ENCODE data around the gene GON4L.
A peak's percentile ranks its signal among the peaks of the same experiment; 100 is the strongest.
"Not testable (repeated sequence)": the region's sequence is repeated elsewhere in the genome, so short reads cannot be mapped to it uniquely, and the experiment has no call there.

Gene GON4L

DNA sequence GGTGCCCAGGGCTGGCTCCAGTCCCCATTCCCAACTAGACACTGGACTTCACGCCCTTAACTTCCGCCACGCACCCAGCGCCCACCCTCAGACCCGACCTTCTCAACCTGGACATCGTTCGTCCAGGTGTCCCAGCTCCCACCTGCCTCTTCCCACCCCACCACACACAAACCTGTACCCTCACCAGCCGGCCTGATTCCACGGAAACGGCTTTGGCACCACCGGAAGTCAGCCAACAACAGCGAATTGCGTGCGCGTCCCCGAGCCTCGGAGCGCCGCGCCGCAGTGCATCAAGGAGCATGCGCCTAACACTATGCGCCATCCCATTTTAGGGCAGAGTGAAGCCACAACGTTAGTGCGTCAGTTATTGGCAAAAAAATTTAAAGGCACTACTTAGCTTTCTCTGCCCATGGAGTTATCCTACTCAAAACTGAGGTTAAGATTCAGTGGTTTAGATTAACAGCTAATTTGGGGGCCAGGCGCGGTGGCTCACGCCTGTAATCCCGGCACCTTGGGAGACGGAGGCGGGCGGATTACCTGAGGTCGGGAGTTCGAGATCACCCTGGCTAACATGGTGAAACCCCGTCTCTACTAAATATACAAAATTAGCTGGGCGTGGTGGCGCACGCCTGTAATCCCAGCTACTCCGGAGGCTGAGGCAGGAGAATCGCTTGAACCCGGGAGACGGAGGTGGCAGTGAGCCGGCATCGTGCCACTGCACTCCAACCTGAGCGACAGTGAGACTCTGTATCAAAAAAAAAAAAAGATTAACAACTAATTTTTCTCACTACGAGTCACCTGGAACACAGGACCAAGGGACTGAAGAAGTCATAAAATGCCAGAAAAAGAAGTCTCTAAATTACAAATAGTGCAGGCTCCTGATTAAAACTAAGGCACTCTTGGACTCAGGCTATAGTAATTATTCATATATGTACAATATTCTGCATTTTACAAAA is at the start of gene GON4L:
GON4L (minus strand) TSS at position 240 of the 956 bp plus-strand sequence. CDS start 3,434 bp downstream, outside the sequence.
- DNase-seq, result peak; percentile 91

- DNase-seq, result no peak
These were observed 47.2 kb upstream of the GON4L start for GRCh38 chr1:155904261-155904660.

DNA sequence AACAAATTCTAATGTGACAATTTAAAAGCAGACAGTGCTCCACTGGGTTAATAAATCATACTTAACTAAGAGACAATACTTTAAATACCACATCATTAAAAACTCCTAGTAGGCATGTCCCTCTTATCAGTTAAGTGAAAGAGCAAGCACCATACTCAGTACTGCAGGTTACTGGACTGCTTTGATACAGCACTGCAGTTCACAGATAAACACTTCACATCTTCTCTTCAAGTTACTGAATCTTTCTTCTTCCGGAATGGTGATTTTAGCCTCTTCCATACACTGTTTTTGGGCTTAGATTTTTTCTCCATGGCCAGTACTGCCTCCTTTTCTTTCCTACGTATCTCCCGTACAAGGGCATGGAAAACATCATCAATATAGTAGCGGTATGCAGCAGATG is 43.1 kb upstream of the GON4L start:
- DNase-seq, result no peak

- DNase-seq, result no peak
These were observed 42.7 kb upstream of the GON4L start for GRCh38 chr1:155899683-155900082.

GRCh38 chr1:155898888-155899287 is 41.9 kb upstream of the GON4L start:
- no peak for DNase-seq

GRCh38 chr1:155897746-155898145 is 40.7 kb upstream of the GON4L start:
- no peak for DNase-seq

- not testable (repeated sequence) for DNase-seq
These were observed 39.5 kb upstream of the GON4L start for GRCh38 chr1:155896476-155896875.

DNA sequence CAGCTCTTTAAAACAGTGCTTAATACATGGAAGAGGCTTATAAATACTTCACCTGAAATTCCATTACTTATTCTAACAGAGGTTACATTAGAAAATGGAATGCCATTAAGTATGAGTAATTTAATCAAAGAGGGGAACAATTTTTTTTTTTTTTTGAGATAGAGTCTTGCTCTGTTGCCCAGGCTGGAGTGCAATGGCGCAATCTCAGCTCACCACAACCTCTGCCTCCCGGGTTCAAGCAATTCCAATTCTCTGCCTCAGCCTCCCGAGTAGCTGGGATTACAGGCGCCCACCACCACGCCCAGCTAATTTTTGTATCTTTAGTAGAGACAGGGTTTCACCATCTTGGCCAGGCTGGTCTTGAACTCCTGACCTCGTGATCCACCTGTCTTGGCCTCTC is 38.6 kb upstream of the GON4L start:
- DNase-seq, result not testable (repeated sequence)

DNA sequence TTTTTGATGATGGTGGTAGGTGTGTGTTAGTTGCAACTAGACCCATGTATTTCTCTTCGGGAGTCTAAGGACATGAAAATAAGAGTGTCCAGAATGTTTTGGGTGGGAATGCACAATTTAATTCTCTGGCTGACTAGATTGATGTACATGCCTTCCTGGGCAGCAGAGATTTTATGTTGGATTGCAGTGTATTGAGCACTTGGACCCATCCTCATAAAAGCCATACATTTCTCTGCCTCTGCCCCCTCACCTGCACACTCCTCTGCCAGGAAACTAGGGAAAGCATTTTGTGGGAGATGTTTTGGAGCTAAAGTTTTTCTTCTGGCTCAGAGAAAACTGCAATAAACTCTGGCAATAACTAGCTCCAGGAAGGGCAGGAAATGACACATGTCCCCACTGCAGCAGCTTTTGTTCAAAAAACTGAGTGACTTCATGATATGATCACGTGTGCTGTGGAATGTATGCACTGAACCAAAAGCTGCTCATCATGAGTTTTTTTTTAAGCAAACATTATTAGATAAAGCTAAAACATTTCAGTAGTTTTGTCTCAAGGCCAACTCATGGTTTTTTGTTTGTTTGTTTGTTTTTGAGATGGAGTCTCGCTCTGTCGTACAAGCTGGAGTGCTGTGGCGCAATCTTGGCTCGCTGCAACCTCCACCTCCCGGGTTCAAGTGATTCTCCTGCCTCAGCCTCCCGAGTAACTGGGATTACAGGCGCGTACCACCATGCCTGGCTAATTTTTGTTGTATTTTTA is 36.6 kb upstream of the GON4L start:
- no peak for DNase-seq

DNA sequence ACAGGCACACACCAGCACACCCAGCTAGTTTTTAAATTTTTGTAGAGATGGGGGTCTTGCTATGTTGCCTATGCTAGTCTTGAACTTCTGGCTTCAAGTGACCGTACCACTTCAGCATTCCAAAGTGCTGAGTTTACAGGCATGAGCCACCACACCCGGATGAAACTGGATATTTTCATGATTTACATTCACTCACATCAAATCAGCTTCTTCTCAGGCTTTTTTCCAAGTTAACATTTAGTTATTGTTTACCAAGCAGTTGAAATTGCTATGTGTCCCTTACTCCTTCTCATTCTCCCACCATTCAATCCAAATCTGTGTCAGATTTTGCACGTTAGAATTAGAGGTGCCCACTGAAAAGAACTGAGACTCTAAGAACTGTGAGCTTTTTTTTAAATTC is 35.8 kb upstream of the GON4L start:
- DNase-seq, result no peak

DNA sequence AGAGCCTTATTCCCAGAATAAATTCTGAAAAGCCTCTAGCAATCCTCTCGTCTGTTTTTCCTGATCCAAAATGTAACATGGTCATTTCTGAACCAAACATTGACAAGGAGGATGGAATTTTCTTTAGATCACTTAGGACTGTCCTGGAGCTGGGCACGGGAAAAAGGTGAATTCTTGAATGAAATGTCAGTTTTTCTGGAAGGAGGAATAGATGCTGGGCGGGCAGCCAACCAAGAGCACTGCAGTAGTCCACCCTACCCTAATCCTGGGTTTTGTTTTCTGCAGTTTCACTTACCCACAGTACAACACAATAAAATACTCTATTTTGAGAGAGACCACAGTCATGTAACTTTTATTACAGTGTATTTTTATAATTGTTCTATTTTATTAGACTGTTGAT is 33.2 kb upstream of the GON4L start:
- no peak for DNase-seq

DNA sequence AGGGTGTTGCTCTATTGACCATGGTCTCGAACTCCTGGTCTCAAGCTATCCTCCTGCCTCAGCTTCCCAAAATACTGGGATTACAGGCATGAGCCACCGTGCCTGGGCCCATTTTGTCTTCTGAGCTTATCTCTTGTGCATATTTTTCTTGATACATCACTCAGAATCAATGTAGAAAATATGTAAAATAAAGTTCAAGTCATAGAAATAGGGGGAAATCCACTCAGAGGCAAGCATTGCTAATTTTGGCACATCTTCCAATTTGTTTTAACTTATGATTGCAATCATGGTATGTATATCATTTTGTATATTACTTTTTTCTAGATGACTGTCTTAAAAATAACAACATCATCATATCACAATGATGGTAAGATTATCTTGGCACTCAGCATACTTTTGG is 32.6 kb upstream of the GON4L start:
- DNase-seq, result no peak

DNA sequence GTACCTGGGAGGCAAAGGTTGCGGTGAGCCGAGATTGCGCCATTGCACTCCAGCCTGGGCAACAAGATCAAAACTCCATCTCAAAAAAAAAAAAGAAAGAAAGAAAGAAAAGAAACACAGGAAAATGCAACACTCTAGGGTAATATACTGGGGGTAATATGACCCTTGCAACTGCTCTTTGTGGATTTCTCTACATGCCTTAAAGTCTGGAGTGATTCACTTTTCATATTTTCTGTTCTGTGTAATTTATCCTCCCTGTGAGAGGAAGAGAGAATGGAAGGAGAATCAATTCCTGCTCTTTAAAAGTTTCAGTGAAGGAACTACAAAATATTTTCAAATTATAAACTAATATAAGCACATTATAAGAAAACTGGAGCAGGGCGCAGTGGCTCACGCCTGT is 31.5 kb upstream of the GON4L start:
- DNase-seq, result no peak

GRCh38 chr1:155884982-155885381 is 28.0 kb upstream of the GON4L start:
- DNase-seq, result no peak

GRCh38 chr1:155884031-155884960 is 27.3 kb upstream of the GON4L start:
- no peak for DNase-seq

DNA sequence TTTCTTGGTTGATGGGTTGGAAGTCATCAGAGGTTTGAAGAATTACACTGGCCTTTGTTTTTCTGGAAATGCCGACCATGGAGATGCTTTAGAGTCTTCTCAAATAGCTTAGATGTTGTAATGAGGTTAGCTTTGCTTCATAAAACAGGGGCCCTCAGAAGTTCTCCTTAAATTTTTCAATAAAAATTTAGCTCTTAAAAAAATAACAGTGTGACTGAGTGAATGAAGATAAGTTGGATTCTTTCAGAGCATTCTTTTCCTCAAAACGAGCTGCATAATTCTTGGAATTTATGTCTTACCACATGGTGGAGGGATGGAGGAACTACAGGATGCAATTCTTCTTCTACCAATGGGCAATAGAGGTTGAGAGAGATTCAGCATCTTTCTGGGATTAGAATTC is 25.8 kb upstream of the GON4L start:
- DNase-seq, result no peak

DNA sequence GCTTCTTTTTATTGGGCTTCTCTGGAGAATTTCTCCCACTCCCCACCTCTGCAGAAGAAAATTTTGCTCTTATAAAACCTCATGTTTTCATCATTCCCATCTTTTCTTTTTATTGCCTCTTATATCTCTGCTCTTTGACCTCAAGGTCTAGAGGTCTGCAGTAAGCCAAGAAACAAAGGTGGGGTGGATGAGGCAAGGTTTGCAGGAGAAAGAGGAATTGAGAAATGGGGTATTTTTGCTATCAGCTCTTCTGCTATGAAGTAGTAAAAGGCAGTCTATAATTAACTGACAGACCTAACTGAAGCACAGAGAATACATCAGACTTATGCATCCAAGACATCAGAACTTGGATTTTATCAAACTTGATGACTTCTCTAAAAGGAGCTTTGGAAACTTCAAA is 25.2 kb upstream of the GON4L start:
- DNase-seq, result no peak

GRCh38 chr1:155880950-155881349 is 23.9 kb upstream of the GON4L start:
- DNase-seq, result no peak

DNA sequence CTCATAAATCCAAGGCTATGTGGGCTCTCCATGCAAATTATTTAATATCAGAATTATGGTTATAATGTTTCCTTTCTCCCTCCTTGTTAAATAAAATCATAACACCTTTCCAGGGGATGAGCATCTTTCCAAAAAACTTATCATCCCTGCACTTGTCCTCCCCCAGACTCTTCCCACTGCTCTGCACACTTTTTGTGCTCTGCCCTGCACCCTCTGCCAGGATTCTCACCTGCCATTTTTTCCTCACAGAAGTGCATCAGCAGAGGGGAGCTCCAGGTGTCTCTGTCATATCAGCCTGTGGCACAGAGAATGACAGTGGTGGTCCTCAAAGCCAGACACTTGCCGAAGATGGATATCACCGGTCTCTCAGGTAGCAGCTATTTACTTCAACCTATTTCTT is 23.2 kb upstream of the GON4L start:
- no peak for DNase-seq

DNA sequence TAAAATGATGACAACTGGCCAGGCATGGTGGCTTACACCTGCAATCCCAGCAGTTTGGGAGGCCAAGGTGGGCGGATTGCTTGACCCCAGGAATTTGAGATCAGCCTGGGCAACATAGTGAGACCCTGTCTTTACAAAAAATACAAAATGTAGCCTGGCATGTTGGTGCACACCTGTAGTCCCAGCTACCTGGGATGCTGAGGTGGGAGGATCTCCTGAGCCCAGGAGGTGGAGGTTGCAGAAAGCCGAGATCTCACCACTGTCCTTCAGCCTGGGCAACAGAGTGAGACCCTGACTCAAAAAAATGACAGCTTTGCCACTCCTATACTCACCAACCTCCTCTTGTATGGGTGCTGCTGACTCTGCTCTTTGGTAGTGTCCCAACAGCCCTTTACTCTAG is 20.9 kb upstream of the GON4L start:
- DNase-seq, result no peak

DNA sequence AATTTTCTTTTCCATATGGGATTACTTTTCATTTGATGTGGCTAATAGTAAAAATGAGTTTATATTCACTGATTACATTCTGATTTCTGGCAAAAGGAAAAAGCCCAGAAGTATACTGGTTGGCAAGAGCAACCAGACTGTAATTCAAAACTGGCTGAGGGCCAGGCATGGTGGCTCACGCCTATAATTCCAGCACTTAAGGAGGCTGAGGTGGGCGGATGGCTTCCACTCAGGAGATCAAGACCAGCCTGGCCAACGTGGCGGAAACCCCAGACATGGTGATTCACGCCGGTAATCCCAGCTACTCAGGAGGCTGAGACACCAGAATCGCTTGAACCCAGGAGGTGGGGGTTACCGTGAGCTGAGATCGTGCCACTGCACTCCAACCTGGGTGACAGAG is 16.8 kb upstream of the GON4L start:
- no peak for DNase-seq

- no peak for DNase-seq
These were observed 15.5 kb upstream of the GON4L start for GRCh38 chr1:155872527-155872926.

DNA sequence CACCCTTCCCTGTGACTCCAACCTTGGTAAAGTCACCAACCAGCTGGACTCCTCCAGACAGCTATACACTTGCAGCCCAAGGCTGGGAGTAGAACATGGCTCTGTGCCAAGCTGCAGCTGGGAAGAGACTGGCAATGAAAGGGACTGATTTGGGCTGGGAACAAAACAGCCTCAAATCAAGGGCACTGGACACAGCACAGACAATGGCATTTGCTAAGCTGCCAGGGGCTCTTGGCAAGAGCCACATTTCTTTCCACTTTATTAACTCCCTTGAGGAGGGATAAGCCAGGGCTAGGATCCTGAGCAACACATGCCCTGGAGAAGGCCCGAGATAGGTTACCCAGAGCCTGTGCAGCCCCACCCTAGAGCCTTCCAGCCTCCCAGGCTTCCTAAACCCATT is 14.4 kb upstream of the GON4L start:
- peak; percentile 14 for DNase-seq

Data from NCI-H2107 (cell line).